GM19328 (cell line): ENCODE results near the gene RASAL2.
"Not testable (repeated sequence)": the region's sequence is repeated elsewhere in the genome, so short reads cannot be mapped to it uniquely, and the experiment has no call there.

ENCODE experiments used
- ATAC-seq: cut with Tn5 transposase; IDR thresholded peaks from one replicate; pipeline ENCODE4 v1.9.1; 2021; ENCODE audit warnings: mild to moderate bottlenecking, moderate library complexity; ENCODE audit not compliant: unreplicated experiment

Gene RASAL2

GRCh38 chr1:178151831-178152230 lies 57.9 kb downstream of the RASAL2 start:
- no peak for ATAC-seq

DNA sequence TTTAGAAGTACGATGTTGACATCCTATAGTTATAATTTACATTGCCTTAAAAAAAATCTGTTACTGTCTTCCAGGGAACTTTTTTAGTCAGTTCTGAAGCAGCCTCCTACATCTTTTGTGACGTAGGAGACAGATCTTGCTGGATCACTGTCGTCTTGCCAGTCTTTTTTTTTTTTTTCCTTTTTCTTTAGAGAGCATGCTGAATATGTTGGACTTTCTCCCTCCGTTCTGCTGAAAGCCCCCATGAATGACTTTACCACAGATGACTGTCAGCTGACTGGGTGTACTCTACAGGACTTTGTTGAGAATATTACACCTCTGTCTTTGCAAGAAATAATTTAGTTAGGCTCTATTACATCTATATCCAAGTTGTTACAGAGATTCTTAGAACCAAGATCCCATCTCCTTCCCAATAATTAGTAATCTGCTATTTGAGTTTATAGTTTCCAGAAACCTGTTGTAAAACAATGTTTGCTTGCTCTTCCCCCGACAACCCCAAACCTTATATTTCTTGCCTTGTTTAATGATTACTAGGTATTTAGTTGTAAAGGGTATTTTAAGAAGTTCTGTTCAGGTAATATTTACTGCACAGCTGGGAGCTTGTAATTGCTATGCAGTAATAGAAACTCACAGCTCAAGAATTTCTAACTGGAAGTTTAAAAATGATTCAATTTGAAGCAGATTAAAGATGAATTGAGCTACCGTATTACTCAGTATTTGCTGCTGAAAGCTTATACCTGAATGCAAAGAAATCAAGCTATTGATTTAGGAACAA lies 61.8 kb downstream of the RASAL2 start:
- no peak for ATAC-seq

GRCh38 chr1:178160736-178161475 lies 67.0 kb downstream of the RASAL2 start:
- ATAC-seq: no peak

GRCh38 chr1:178161516-178161915 lies 67.6 kb downstream of the RASAL2 start:
- ATAC-seq: no peak

DNA sequence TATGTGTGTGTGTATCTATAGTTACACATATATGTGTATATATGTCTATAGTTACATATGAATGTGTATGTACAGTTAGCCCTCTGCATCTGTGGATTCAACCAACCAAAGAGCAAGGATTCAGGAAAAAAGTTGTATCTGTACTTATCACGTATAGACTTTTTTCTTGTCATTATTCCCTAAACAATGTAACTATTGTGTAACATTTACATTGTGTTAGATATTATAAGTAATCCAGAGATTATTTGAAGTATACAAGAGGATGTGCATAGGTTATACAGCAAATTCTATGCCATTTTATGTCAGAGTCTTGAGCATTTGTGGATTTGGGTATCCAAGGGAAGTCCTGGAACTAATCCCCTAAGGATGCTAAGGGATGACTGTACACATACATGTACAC lies 71.3 kb downstream of the RASAL2 start:
- ATAC-seq: no peak

DNA sequence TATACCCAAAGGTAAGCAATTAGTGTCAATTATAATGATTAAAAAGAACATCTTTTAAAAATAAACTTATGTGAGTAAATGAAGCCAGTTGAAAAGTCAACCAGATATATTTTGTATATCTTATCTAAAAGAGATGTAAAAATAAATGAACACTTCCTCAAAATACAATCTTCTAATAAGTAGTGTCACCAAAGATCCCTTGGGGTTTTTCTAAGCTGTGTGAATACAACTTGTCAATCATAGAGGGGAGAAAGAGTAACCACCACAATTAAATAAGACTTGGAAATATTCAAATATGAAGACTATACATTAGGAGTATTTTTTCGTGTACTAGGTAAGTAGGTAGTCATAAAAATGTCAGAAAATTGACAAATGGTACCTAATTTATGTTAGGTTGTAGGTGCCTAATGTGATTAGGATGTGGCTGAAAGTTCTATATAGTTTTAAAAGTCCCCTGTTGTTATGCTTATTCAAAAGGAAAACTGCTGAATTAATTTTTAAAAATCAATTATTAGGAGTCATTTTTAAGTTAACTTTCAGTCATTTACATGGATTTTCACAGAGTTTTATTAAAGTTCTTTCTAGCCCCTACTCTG lies 72.6 kb downstream of the RASAL2 start:
- no peak for ATAC-seq

GRCh38 chr1:178168536-178168935 lies 74.6 kb downstream of the RASAL2 start:
- ATAC-seq: no peak

DNA sequence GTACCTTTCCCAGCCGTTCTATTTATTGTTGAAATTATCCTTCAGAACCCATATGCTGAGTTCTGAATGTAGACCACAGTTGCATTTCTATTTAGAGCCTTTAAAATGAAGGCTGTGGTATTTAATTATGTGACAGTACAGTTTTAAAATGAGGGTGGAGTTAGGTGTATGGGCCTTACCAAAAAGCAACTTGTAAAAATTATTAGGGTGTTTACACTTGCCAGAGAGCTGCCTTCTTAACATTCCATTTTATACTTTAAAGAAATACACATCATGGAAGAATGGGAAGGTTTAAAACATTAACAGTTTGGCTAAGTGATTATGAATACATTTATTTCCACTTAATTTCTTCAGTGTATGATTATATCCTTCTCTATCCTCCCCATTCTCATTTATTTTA lies 75.7 kb downstream of the RASAL2 start:
- no peak for ATAC-seq

GRCh38 chr1:178172939-178173338 lies 79.0 kb downstream of the RASAL2 start:
- ATAC-seq: no peak

GRCh38 chr1:178174539-178174938 lies 80.6 kb downstream of the RASAL2 start:
- ATAC-seq: no peak

DNA sequence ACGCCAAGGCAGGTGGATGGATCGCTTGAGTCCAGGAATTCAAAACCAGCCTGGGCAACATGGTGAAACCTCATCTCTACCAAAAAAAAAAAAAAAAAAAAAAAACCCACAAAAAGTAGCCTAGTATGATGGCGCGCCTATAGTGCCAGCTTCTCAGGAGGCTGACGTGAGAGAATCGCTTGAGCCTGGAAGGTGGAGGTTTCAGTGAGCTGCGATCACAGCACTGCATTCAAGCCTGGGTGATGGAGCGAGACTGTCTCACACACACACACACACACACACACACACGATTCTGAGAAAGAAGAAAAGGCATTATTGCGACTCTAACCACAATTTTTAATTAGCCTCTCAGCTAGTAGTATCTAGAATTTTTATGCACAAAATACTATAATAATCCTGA lies 86.5 kb downstream of the RASAL2 start:
- ATAC-seq: no peak

DNA sequence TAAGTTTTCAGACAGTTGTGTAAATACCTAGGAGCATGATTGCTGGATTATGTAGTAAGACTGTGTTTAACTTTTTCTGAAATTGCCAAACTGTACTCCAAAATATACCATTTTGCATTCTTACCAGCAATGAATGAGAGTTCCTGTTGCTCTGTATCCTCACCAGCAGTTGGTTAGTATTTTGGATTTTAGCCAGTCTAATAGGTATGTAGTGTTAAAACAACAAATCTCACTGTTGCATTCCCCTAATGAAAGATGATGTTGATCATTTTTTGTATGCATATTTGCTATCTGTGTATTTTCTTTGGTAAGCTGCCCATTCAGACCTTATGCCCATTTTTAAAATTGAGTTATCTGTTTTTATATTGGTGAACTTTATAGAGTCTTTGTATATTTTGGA lies 89.9 kb downstream of the RASAL2 start:
- no peak for ATAC-seq

DNA sequence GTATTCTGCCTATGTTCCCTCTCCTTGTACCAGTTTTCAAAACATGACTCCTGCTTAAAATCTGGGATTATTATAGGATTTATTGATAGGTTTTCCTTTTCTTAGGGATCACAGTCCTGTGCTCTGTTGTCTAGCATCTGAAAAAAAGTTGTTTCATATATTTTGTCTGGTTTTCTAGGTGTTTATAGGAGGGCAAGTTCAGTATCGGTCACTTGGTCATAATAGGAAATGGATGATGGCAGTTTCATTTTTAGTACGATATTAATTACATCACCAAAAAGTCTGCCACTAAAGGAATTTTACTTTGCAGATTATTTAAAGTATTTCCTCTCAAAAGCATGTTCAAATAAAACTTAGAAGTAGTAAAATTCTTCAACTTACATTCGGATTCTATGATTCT lies 94.4 kb downstream of the RASAL2 start:
- ATAC-seq: no peak

GRCh38 chr1:178189814-178190213 lies 95.9 kb downstream of the RASAL2 start:
- ATAC-seq: no peak

GRCh38 chr1:178190881-178191280 lies 97.0 kb downstream of the RASAL2 start:
- ATAC-seq: no peak

DNA sequence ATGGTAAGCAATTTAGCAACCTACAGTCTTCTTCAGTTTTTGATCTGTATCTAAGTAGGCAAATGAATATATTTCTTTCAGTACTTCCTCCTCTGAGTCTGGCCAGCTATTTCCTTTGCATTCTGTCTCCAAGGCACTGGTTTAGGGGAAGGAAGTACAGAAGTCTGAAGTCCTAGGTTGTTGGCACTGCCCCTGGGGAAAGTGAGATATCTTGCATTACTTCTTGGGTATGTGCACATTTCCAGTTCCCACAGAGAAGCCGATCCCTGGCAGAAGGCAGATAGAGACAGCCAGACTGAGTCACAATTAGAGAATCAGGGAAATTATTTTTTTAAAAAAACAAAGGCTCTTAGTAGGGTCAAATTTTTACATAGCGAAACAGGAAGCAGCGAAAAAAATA lies 98.8 kb downstream of the RASAL2 start:
- no peak for ATAC-seq

DNA sequence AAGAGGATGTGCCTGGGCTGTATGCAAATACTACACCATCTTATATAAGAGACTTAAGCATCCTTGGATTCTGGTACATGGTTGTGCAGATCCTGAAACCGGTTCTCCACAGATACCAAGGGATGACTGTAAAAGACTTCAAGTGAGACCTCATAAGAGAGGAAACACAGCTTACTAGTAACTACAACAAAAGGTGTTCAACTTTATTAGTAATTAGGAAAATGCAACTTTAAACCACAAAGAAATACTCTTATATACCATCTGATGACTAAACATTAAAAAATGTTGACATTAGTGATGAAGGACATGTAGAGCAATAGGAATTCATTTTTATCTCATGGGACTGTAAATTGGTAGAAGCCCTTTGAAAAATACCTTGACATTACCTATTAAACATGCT lies 102.7 kb downstream of the RASAL2 start:
- no peak for ATAC-seq

DNA sequence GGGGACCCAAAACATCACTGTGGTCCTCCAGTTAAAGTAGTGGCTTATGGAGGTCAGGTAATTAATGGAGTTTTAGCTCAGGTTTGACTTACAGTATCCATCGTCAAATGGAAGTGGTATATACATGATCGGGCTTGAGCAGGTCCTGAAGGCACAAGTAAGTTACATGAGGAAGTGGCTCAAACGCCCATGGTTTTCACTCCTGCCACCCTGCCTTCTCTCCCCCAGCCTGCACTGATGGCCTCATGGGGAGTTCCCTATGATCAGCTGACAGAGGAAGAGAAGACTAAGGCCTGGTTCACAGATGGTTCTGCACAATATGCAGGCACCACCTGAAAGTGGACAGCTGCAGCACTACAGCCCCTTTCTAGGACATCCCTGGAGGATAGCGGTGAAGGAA lies 108.2 kb downstream of the RASAL2 start:
- ATAC-seq: not testable (repeated sequence)

DNA sequence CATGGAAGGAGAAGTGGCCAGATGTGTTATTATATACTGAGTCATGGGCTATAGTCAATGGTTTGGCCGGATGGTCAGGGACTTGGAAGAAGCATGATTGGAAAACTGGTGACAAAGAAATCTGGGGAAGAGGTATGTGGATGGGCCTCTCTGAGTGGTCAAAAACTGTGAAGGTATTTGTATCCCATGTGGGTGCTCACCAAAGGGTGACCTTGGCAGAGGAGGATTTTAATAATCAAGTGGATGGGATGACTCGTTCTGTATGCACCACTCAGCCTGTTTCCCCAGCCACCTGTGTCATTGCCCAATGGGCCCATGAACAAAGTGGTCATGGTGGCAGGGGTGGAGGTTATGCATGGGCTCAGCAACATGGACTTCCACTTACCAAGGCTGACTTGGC lies 108.6 kb downstream of the RASAL2 start:
- not testable (repeated sequence) for ATAC-seq

- ATAC-seq: not testable (repeated sequence)
These were observed 114.5 kb downstream of the RASAL2 start for GRCh38 chr1:178208269-178208856.

GRCh38 chr1:178209935-178210334 lies 116.0 kb downstream of the RASAL2 start:
- no peak for ATAC-seq

DNA sequence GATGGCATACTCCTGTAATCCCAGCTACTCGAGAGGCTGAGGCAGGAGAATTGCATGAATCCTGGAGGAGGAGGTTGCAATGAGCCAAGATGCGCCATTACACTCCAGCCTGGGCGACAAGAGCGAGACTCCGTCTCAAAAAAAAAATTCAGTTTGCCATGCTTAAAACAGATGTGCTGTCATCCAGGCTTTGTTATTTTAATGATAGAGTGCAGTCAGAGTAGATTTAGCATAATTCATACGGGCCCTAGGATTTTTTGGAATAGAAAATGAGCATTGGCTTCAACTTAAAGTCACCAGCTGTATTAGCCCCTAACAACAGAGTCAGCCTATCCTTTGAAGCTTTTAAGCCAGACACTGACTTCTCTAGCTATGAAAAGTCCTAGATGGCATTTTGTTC lies 124.6 kb downstream of the RASAL2 start:
- no peak for ATAC-seq
